COLO668 (cell line): ENCODE data around the gene RNASEH2A.
A peak's percentile ranks its signal among the peaks of the same experiment; 100 is the strongest.
"Not testable (repeated sequence)": the region's sequence is repeated elsewhere in the genome, so short reads cannot be mapped to it uniquely, and the experiment has no call there.

Experiments
- DNase-seq: peaks from one replicate; lab custom pipeline; 2025; ENCODE audit not compliant: unreplicated experiment; lab: John Stamatoyannopoulos, UW

Gene RNASEH2A

GRCh38 chr19:12792853-12793289 is 13.5 kb upstream of the RNASEH2A start:
- no peak for DNase-seq

- peak; percentile 96 for DNase-seq
These were observed 12.8 kb upstream of the RNASEH2A start for GRCh38 chr19:12793290-12794195.

GRCh38 chr19:12794196-12794941 is 12.0 kb upstream of the RNASEH2A start:
- DNase-seq, result no peak

- no peak for DNase-seq
These were observed 11.4 kb upstream of the RNASEH2A start for GRCh38 chr19:12794971-12795381.

- DNase-seq, result peak; percentile 75
These were observed 10.0 kb upstream of the RNASEH2A start for GRCh38 chr19:12796146-12797071.

GRCh38 chr19:12797141-12797587 is 9.2 kb upstream of the RNASEH2A start:
- DNase-seq, result no peak

- not testable (repeated sequence) for DNase-seq
These were observed 8.8 kb upstream of the RNASEH2A start for GRCh38 chr19:12797607-12798006.

GRCh38 chr19:12799742-12800465 is 6.5 kb upstream of the RNASEH2A start:
- DNase-seq, result no peak

- DNase-seq, result no peak
These were observed 6.0 kb upstream of the RNASEH2A start for GRCh38 chr19:12800466-12800770.

GRCh38 chr19:12800923-12801465 is 5.4 kb upstream of the RNASEH2A start:
- peak; percentile 42 for DNase-seq

- DNase-seq, result peak; percentile 95
These were observed 4.7 kb upstream of the RNASEH2A start, which contains the start of the genes PRDX2 and THSD8 for GRCh38 chr19:12801466-12802266. Gene PRDX2 (minus strand): TSS chr19:12801800. CDS start chr19:12801261, 539 bp downstream. Gene THSD8 (plus strand): TSS chr19:12802069. CDS start chr19:12802072, 3 bp downstream.

- no peak for DNase-seq
These were observed 3.9 kb upstream of the RNASEH2A start for GRCh38 chr19:12802267-12803106.

GRCh38 chr19:12804051-12804450 is 2.3 kb upstream of the RNASEH2A start:
- DNase-seq, result no peak

- DNase-seq, result no peak
These were observed 8.7 kb downstream of the RNASEH2A start for GRCh38 chr19:12815088-12815487.

- DNase-seq, result not testable (repeated sequence)
These were observed 10.8 kb downstream of the RNASEH2A start for GRCh38 chr19:12817188-12817587.

GRCh38 chr19:12817810-12818209 is 11.4 kb downstream of the RNASEH2A start:
- not testable (repeated sequence) for DNase-seq

- no peak for DNase-seq
These were observed 15.4 kb downstream of the RNASEH2A start for GRCh38 chr19:12821761-12822160.
